WTC11 (cell line): ENCODE measurements around the gene SLC2A11. TPM values are rescaled to one million over a fixed set of nuclear protein-coding genes. Genes with fewer than 3 reads are reported as not detected.

Source experiments
- E2F4 ChIP-seq: sonication (generic); formaldehyde crosslinking; IDR thresholded peaks from 2 replicates; pipeline ENCODE4 v1.8.1; 2022; ENCODE audit warnings: low read depth, mild to moderate bottlenecking, moderate library complexity, missing genetic modification reagents, borderline replicate concordance
- FOXP4 ChIP-seq: sonication (generic); formaldehyde crosslinking; IDR thresholded peaks from 2 replicates; pipeline ENCODE4 v1.8.0; 2022; ENCODE audit warnings: mild to moderate bottlenecking, missing genetic modification reagents
- NR1H2 ChIP-seq: sonication (generic); formaldehyde crosslinking; IDR thresholded peaks from 2 replicates; pipeline ENCODE4 v1.9.0; 2021; ENCODE audit warnings: mild to moderate bottlenecking, moderate library complexity, missing genetic modification reagents
- NR3C1 ChIP-seq: sonication (generic); formaldehyde crosslinking; conservative IDR thresholded peaks from 2 replicates; pipeline ENCODE4 v1.8.1; 2023; ENCODE audit warnings: low read depth, mild to moderate bottlenecking, missing genetic modification reagents
- RORB ChIP-seq: fragments of 250-450 bp; sonication (Bioruptor Pico); IDR thresholded peaks from 2 replicates; pipeline ENCODE4 v1.9.0; 2021; ENCODE audit warnings: mild to moderate bottlenecking
- SP1 ChIP-seq: sonication (generic); formaldehyde crosslinking; conservative IDR thresholded peaks from 2 replicates; pipeline ENCODE4 v1.8.1; 2022; ENCODE audit warnings: missing genetic modification reagents
- ZNF138 ChIP-seq: sonication (generic); formaldehyde crosslinking; conservative IDR thresholded peaks from 2 replicates; pipeline ENCODE4 v1.8.1; 2022; ENCODE audit warnings: mild to moderate bottlenecking, moderate library complexity, missing genetic modification reagents
- ZNF263 ChIP-seq: sonication (generic); formaldehyde crosslinking; IDR thresholded peaks from 2 replicates; pipeline ENCODE4 v1.8.1; 2022; ENCODE audit warnings: low read depth, mild to moderate bottlenecking, moderate library complexity, missing genetic modification reagents
- ZNF512 ChIP-seq: sonication (generic); formaldehyde crosslinking; IDR thresholded peaks from 2 replicates; pipeline ENCODE4 v1.8.1; 2022; ENCODE audit warnings: missing genetic modification reagents, borderline replicate concordance
- ZNF671 ChIP-seq: fragments of 250-450 bp; sonication (Bioruptor Pico); IDR thresholded peaks from 2 replicates; pipeline ENCODE4 v1.8.0; 2021; ENCODE audit warnings: mild to moderate bottlenecking
- total RNA-seq: library from RNA; stranded (reverse); gene quantifications from 3 replicates; pipeline ENCODE4 v1.2.3, GENCODE V29; 2021
- TF ChIP-seq, protein P1 (sequence below): sonication (generic); formaldehyde crosslinking; IDR thresholded peaks from 2 replicates; pipeline ENCODE4 v1.8.0; 2022; ENCODE audit warnings: mild to moderate bottlenecking, missing genetic modification reagents
- TF ChIP-seq, protein P2 (sequence below): fragments of 250-450 bp; sonication (Bioruptor Pico); IDR thresholded peaks from 2 replicates; pipeline ENCODE4 v1.9.0; 2021; ENCODE audit warnings: mild to moderate bottlenecking, borderline replicate concordance
- TF ChIP-seq, protein P3 (sequence below): sonication (generic); formaldehyde crosslinking; IDR thresholded peaks from 2 replicates; pipeline ENCODE4 v1.8.1; 2023; ENCODE audit warnings: mild to moderate bottlenecking, missing genetic modification reagents, moderate library complexity
- TF ChIP-seq, protein P4 (sequence below): sonication (generic); formaldehyde crosslinking; IDR thresholded peaks from 2 replicates; pipeline ENCODE4 v1.8.1; 2023; ENCODE audit warnings: mild to moderate bottlenecking, missing genetic modification reagents
- TF ChIP-seq, protein P5 (sequence below): sonication (generic); formaldehyde crosslinking; IDR thresholded peaks from 2 replicates; pipeline ENCODE4 v1.8.1; 2023; ENCODE audit warnings: mild to moderate bottlenecking, missing genetic modification reagents

SLC2A11 gene
- total RNA-seq, 1 experiment from 2014 or later = 19.9 TPM

GRCh38 chr22:23849009-23850006 is 8.4 kb upstream of the SLC2A11 start (continued):
- TF ChIP-seq FOXP4 (CRISPR knock-in tag) = no peak; the same call in 1 of the 2 replicates
- TF ChIP-seq, protein P1, sequence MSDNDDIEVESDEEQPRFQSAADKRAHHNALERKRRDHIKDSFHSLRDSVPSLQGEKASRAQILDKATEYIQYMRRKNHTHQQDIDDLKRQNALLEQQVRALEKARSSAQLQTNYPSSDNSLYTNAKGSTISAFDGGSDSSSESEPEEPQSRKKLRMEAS (CRISPR knock-in tag) = peak; percentile 58
- TF ChIP-seq, protein P2, sequence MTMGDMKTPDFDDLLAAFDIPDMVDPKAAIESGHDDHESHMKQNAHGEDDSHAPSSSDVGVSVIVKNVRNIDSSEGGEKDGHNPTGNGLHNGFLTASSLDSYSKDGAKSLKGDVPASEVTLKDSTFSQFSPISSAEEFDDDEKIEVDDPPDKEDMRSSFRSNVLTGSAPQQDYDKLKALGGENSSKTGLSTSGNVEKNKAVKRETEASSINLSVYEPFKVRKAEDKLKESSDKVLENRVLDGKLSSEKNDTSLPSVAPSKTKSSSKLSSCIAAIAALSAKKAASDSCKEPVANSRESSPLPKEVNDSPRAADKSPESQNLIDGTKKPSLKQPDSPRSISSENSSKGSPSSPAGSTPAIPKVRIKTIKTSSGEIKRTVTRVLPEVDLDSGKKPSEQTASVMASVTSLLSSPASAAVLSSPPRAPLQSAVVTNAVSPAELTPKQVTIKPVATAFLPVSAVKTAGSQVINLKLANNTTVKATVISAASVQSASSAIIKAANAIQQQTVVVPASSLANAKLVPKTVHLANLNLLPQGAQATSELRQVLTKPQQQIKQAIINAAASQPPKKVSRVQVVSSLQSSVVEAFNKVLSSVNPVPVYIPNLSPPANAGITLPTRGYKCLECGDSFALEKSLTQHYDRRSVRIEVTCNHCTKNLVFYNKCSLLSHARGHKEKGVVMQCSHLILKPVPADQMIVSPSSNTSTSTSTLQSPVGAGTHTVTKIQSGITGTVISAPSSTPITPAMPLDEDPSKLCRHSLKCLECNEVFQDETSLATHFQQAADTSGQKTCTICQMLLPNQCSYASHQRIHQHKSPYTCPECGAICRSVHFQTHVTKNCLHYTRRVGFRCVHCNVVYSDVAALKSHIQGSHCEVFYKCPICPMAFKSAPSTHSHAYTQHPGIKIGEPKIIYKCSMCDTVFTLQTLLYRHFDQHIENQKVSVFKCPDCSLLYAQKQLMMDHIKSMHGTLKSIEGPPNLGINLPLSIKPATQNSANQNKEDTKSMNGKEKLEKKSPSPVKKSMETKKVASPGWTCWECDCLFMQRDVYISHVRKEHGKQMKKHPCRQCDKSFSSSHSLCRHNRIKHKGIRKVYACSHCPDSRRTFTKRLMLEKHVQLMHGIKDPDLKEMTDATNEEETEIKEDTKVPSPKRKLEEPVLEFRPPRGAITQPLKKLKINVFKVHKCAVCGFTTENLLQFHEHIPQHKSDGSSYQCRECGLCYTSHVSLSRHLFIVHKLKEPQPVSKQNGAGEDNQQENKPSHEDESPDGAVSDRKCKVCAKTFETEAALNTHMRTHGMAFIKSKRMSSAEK = no peak
- TF ChIP-seq ZNF671 (CRISPR knock-in tag) = no peak
- TF ChIP-seq, protein P3, sequence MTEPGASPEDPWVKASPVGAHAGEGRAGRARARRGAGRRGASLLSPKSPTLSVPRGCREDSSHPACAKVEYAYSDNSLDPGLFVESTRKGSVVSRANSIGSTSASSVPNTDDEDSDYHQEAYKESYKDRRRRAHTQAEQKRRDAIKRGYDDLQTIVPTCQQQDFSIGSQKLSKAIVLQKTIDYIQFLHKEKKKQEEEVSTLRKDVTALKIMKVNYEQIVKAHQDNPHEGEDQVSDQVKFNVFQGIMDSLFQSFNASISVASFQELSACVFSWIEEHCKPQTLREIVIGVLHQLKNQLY (CRISPR knock-in tag) = no peak
- TF ChIP-seq SP1 (CRISPR knock-in tag) = peak; percentile 71
- no peak for TF ChIP-seq RORB (CRISPR knock-in tag)
- TF ChIP-seq, protein P4, sequence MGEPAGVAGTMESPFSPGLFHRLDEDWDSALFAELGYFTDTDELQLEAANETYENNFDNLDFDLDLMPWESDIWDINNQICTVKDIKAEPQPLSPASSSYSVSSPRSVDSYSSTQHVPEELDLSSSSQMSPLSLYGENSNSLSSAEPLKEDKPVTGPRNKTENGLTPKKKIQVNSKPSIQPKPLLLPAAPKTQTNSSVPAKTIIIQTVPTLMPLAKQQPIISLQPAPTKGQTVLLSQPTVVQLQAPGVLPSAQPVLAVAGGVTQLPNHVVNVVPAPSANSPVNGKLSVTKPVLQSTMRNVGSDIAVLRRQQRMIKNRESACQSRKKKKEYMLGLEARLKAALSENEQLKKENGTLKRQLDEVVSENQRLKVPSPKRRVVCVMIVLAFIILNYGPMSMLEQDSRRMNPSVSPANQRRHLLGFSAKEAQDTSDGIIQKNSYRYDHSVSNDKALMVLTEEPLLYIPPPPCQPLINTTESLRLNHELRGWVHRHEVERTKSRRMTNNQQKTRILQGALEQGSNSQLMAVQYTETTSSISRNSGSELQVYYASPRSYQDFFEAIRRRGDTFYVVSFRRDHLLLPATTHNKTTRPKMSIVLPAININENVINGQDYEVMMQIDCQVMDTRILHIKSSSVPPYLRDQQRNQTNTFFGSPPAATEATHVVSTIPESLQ (CRISPR knock-in tag) = no peak
- no peak for TF ChIP-seq ZNF138 (CRISPR knock-in tag)
- no peak for TF ChIP-seq ZNF263
- TF ChIP-seq, protein P5, sequence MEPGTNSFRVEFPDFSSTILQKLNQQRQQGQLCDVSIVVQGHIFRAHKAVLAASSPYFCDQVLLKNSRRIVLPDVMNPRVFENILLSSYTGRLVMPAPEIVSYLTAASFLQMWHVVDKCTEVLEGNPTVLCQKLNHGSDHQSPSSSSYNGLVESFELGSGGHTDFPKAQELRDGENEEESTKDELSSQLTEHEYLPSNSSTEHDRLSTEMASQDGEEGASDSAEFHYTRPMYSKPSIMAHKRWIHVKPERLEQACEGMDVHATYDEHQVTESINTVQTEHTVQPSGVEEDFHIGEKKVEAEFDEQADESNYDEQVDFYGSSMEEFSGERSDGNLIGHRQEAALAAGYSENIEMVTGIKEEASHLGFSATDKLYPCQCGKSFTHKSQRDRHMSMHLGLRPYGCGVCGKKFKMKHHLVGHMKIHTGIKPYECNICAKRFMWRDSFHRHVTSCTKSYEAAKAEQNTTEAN (CRISPR knock-in tag) = no peak
- no peak for TF ChIP-seq ZNF512 (CRISPR knock-in tag)
- TF ChIP-seq NR1H2 = no peak
- no peak for TF ChIP-seq NR3C1 (CRISPR knock-in tag)
- no peak for TF ChIP-seq E2F4 (CRISPR knock-in tag)
